Measurements from ENCODE around the gene CUL7.
A peak's percentile ranks its signal among the peaks of the same experiment; 100 is the strongest.
"Not testable (repeated sequence)": the region's sequence is repeated elsewhere in the genome, so short reads cannot be mapped to it uniquely, and the experiment has no call there.

Gene CUL7

GRCh38 chr6:43090559-43090956 is 36.9 kb upstream of the CUL7 start:
- no peak overlapping the region for H3K4me3 ChIP-seq (ENCODE audit: low read length)
- no CpG with 5 or more reads among the region's 2 CpGs for WGBS (ENCODE audit: insufficient coverage, insufficient read length)
- H3K9me3 ChIP-seq (ENCODE audit: control insufficient read depth, insufficient read depth, low read length) = no peaks in the 10 kb centered on the region
- H3K27me3 ChIP-seq (ENCODE audit: control insufficient read depth, insufficient read depth, low read length) = no peaks in the 10 kb centered on the region
- peak overlapping the region; percentile 96 for H3K27ac ChIP-seq (ENCODE audit: low read length)
- peaks cover 15% of the 10 kb centered on the region for H3K4me1 ChIP-seq (ENCODE audit: control insufficient read depth, insufficient read depth, low read length)
- no peaks in the 10 kb centered on the region for H3K36me3 ChIP-seq (ENCODE audit: control insufficient read depth, insufficient read depth, low read length)
- no peak for DNase-seq (ENCODE audit: low read depth, low spot score)

DNA sequence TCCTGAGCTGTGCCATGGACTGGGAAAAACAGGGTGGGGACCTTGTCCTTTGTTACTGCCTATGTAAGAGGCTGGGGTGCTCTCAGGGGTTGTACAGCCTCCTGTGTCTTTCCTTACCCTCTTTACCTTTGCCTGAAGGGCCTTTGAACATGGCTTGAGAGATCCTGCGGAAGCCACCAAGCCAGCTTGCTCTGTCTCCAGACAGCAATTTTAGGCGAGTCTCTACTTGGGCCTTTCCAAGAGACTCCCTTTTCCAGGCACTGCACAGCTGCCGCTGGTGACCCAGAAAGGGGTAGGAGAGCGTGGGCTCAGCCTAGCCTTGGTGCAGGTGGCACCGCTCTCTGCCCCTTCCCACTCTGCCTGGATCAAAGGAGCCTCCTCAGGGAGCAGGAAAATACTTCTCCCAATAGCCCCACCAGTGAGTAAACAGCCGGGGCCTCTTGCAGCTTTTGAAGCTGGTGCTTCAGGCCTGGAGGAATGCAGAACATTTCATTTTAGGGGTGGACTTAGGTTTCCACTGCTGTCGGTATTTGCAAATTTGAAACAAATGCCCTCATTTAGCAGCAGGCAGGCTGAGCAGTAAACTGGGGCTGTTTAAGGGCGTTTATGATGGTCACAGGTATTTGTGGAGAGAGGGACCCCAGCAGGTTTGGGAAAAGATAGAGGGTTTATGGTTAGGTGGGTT is 36.4 kb upstream of the CUL7 start:
- Histone ChIP-seq H3K27ac (ENCODE audit: low read length) (peak overlapping the region; percentile 96), H3K4me3 (ENCODE audit: low read length) (no peak overlapping the region), H3K9me3 (ENCODE audit: control insufficient read depth, insufficient read depth, low read length) (no peaks in the 10 kb centered on the region), H3K36me3 (ENCODE audit: control insufficient read depth, insufficient read depth, low read length) (no peaks in the 10 kb centered on the region), H3K4me1 (ENCODE audit: control insufficient read depth, insufficient read depth, low read length) (peaks cover 15% of the 10 kb centered on the region), H3K27me3 (ENCODE audit: control insufficient read depth, insufficient read depth, low read length) (no peaks in the 10 kb centered on the region)
- no CpG with 5 or more reads among the region's 8 CpGs for WGBS (ENCODE audit: insufficient coverage, insufficient read length)
- DNase-seq (ENCODE audit: low read depth, low spot score) = no peak

DNA sequence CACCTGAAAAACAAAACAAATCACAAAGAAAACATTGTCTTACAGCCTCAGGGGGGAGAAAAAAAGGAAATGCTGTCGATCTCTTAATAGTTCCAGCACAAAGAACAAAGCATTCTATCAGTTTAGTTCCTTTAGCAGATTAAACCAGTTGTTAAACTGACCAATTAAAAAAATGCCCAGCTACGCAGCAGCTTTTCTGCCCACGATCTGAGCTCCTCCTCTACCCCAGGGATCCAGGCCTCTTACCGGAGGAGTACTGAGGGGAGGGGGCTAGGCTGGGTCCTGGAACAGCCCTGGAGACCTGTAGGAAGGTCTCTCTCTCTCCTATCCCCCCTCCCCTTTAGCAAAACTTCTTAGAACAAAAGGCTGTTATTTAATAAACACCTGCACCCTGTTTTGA is 35.8 kb upstream of the CUL7 start:
- Histone ChIP-seq H3K4me1 (ENCODE audit: control insufficient read depth, insufficient read depth, low read length) (peaks cover 15% of the 10 kb centered on the region), H3K27me3 (ENCODE audit: control insufficient read depth, insufficient read depth, low read length) (no peaks in the 10 kb centered on the region), H3K36me3 (ENCODE audit: control insufficient read depth, insufficient read depth, low read length) (no peaks in the 10 kb centered on the region), H3K4me3 (ENCODE audit: low read length) (no peak overlapping the region), H3K9me3 (ENCODE audit: control insufficient read depth, insufficient read depth, low read length) (no peaks in the 10 kb centered on the region), H3K27ac (ENCODE audit: low read length) (peak overlapping the region; percentile 96)
- WGBS (ENCODE audit: insufficient coverage, insufficient read length) = no CpG with 5 or more reads among the region's 4 CpGs
- no peak for DNase-seq (ENCODE audit: low read depth, low spot score)

DNA sequence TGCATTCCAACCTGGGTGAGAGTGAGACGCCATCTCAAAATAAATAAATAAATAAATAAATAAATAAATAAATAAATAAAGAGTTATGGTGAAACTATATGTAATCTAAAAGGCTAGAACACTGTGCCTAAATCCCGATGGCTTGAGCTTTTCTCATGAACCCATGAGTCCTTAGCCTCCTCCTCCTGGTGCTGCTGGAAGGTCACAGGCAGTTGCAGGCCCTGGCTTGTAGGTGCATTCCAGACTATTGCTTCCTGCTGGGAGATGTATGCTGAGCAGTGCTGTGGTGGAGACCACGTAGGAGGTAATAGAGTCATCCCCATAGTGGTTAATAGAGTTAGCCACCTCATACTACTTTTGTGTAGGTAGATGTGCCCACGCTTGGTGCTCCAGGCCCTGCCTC is 35.0 kb upstream of the CUL7 start:
- H3K4me3 ChIP-seq (ENCODE audit: low read length) = no peak overlapping the region

DNA sequence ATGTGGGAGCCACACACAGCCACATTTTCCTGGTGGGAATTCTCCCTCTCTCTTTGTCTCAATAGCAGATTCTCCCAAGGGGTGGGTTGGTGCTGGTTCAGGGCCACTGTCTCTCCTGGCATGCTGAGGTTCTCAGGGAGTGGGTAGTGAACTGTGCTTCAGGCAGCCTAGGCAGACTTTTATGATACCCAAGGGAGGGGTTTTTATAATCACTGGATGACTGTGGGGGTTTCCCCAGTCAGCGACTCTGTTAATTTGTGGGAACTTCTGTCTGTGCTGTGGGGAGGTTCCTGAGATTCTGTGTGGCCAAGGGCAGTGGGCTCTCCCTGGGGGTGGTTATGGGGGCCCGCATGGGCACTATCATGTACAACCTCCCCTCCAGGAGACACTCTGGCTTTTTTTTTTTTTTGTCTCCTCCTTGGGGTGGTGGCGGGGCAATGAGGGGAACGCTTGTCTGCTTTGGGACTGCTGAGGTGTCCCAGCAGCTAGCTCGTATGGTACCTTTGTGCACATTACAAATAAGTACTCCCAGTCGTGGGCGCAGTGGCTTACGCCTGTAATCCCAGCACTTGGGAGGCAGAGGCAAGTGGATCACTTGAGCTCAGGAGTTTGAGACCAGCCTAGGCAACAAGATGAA is 32.5 kb upstream of the CUL7 start:
- no peak overlapping the region for H3K27ac ChIP-seq (ENCODE audit: low read length)
- WGBS (ENCODE audit: insufficient coverage, insufficient read length) = no CpG with 5 or more reads among the region's 8 CpGs
- H3K9me3 ChIP-seq (ENCODE audit: control insufficient read depth, insufficient read depth, low read length) = no peaks in the 10 kb centered on the region
- H3K36me3 ChIP-seq (ENCODE audit: control insufficient read depth, insufficient read depth, low read length) = no peaks in the 10 kb centered on the region
- DNase-seq (ENCODE audit: low read depth, low spot score) = no peak
- H3K27me3 ChIP-seq (ENCODE audit: control insufficient read depth, insufficient read depth, low read length) = no peaks in the 10 kb centered on the region
- H3K4me3 ChIP-seq (ENCODE audit: low read length) = no peak overlapping the region
- H3K4me1 ChIP-seq (ENCODE audit: control insufficient read depth, insufficient read depth, low read length) = peaks cover 13% of the 10 kb centered on the region

More for the DNA sequence above, 35.0 kb upstream of the CUL7 start:
- no peak overlapping the region for H3K27ac ChIP-seq (ENCODE audit: low read length)
- H3K9me3 ChIP-seq (ENCODE audit: control insufficient read depth, insufficient read depth, low read length) = no peaks in the 10 kb centered on the region
- no peak for DNase-seq (ENCODE audit: low read depth, low spot score)
- H3K4me1 ChIP-seq (ENCODE audit: control insufficient read depth, insufficient read depth, low read length) = peaks cover 12% of the 10 kb centered on the region
- H3K27me3 ChIP-seq (ENCODE audit: control insufficient read depth, insufficient read depth, low read length) = no peaks in the 10 kb centered on the region
- no peaks in the 10 kb centered on the region for H3K36me3 ChIP-seq (ENCODE audit: control insufficient read depth, insufficient read depth, low read length)
- WGBS (ENCODE audit: insufficient coverage, insufficient read length) = no CpG with 5 or more reads among the region's 4 CpGs

- no peak for DNase-seq (ENCODE audit: low read depth, low spot score)
- peaks cover 1% of the 10 kb centered on the region; the same call in 1 of the 2 replicates for H3K4me1 ChIP-seq (ENCODE audit: control insufficient read depth, insufficient read depth, low read length)
- H3K9me3 ChIP-seq (ENCODE audit: control insufficient read depth, insufficient read depth, low read length) = no peaks in the 10 kb centered on the region
- H3K4me3 ChIP-seq (ENCODE audit: low read length) = no peak overlapping the region
- H3K36me3 ChIP-seq (ENCODE audit: control insufficient read depth, insufficient read depth, low read length) = no peaks in the 10 kb centered on the region
- H3K27me3 ChIP-seq (ENCODE audit: control insufficient read depth, insufficient read depth, low read length) = no peaks in the 10 kb centered on the region
- H3K27ac ChIP-seq (ENCODE audit: low read length) = no peak overlapping the region
- no CpG with 5 or more reads among the region's 13 CpGs for WGBS (ENCODE audit: insufficient coverage, insufficient read length)
Observed at GRCh38 chr6:43082806-43083655, 29.4 kb upstream of the CUL7 start.

DNA sequence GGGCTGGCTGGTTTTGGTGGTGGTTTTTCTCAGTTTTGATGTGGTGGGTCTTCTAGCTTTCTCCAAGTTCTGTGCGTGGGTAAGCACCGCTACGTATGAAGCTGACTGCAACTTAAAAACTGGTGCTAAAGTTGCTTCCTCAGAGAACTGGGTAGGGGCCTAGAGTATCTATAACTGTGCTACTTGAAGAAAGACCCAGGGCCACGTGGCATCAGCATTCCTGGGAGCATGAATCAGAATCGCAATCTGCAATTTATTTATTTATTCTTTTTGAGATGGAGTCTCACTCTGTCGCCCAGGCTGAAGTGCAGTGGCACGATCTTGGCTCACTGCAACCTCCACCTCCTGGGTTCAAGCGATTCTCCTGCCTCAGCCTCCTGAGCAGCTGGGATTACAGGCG is 28.3 kb upstream of the CUL7 start:
- H3K4me3 ChIP-seq (ENCODE audit: low read length); H3K9me3 ChIP-seq (ENCODE audit: control insufficient read depth, insufficient read depth, low read length); H3K36me3 ChIP-seq (ENCODE audit: control insufficient read depth, insufficient read depth, low read length); H3K27me3 ChIP-seq (ENCODE audit: control insufficient read depth, insufficient read depth, low read length); H3K27ac ChIP-seq (ENCODE audit: low read length); DNase-seq (ENCODE audit: low read depth, low spot score); H3K4me1 ChIP-seq (ENCODE audit: control insufficient read depth, insufficient read depth, low read length): not testable (repeated sequence)
- WGBS (ENCODE audit: insufficient coverage, insufficient read length) = no CpG with 5 or more reads among the region's 9 CpGs

GRCh38 chr6:43081043-43081442 is 27.4 kb upstream of the CUL7 start:
- WGBS (ENCODE audit: insufficient coverage, insufficient read length) = no CpG with 5 or more reads among the region's 4 CpGs
- H3K27ac ChIP-seq (ENCODE audit: low read length) = no peak overlapping the region

GRCh38 chr6:43078691-43079090 is 25.0 kb upstream of the CUL7 start:
- Histone ChIP-seq H3K9me3 (ENCODE audit: control insufficient read depth, insufficient read depth, low read length) (no peaks in the 10 kb centered on the region), H3K4me1 (ENCODE audit: control insufficient read depth, insufficient read depth, low read length) (peaks cover 9% of the 10 kb centered on the region), H3K27ac (ENCODE audit: low read length) (no peak overlapping the region), H3K4me3 (ENCODE audit: low read length) (no peak overlapping the region), H3K36me3 (ENCODE audit: control insufficient read depth, insufficient read depth, low read length) (no peaks in the 10 kb centered on the region), H3K27me3 (ENCODE audit: control insufficient read depth, insufficient read depth, low read length) (no peaks in the 10 kb centered on the region)
- DNase-seq (ENCODE audit: low read depth, low spot score) = no peak
- WGBS (ENCODE audit: insufficient coverage, insufficient read length) = no CpG with 5 or more reads among the region's 2 CpGs

More at GRCh38 chr6:43081043-43081442, 27.4 kb upstream of the CUL7 start:
- Histone ChIP-seq H3K9me3 (ENCODE audit: control insufficient read depth, insufficient read depth, low read length) (no peaks in the 10 kb centered on the region), H3K4me3 (ENCODE audit: low read length) (no peak overlapping the region), H3K4me1 (ENCODE audit: control insufficient read depth, insufficient read depth, low read length) (peaks cover 6% of the 10 kb centered on the region), H3K27me3 (ENCODE audit: control insufficient read depth, insufficient read depth, low read length) (no peaks in the 10 kb centered on the region), H3K36me3 (ENCODE audit: control insufficient read depth, insufficient read depth, low read length) (no peaks in the 10 kb centered on the region)
- DNase-seq (ENCODE audit: low read depth, low spot score) = no peak

- H3K4me3 ChIP-seq (ENCODE audit: low read length) = no peak overlapping the region
- no peaks in the 10 kb centered on the region for H3K27me3 ChIP-seq (ENCODE audit: control insufficient read depth, insufficient read depth, low read length)
- no peaks in the 10 kb centered on the region for H3K36me3 ChIP-seq (ENCODE audit: control insufficient read depth, insufficient read depth, low read length)
- no peak for DNase-seq (ENCODE audit: low read depth, low spot score)
- peaks cover 8% of the 10 kb centered on the region for H3K4me1 ChIP-seq (ENCODE audit: control insufficient read depth, insufficient read depth, low read length)
- no peaks in the 10 kb centered on the region for H3K9me3 ChIP-seq (ENCODE audit: control insufficient read depth, insufficient read depth, low read length)
- WGBS (ENCODE audit: insufficient coverage, insufficient read length) = no CpG with 5 or more reads among the region's 6 CpGs
- H3K27ac ChIP-seq (ENCODE audit: low read length) = no peak overlapping the region
Observed at GRCh38 chr6:43077981-43078511, 24.4 kb upstream of the CUL7 start.
